ENCODE results near the gene NMNAT2.
A peak's percentile ranks its signal among the peaks of the same experiment; 100 is the strongest.
"Not testable (repeated sequence)": the region's sequence is repeated elsewhere in the genome, so short reads cannot be mapped to it uniquely, and the experiment has no call there.

The NMNAT2 gene

DNA sequence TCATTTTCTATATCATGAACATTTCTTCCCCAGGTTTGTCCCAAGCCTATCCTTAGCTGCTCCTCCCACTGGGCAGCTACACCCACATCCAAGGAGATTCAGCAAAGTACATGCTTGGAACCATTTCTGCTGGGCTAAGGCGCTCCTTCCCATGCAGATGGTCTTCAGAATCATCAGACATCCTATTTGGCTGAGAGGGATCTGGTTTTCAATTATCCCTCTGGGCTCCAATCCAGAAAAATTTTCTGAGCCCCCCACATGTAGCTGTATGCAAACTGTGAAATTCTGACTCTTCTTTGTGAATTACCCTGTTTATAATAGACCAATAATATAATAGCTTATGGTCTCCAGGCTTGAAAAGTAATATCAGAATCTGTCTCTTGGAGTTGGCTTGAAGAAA lies 132.9 kb downstream of the NMNAT2 start:
- no peak for DNase-seq (ENCODE audit: low read depth)

DNA sequence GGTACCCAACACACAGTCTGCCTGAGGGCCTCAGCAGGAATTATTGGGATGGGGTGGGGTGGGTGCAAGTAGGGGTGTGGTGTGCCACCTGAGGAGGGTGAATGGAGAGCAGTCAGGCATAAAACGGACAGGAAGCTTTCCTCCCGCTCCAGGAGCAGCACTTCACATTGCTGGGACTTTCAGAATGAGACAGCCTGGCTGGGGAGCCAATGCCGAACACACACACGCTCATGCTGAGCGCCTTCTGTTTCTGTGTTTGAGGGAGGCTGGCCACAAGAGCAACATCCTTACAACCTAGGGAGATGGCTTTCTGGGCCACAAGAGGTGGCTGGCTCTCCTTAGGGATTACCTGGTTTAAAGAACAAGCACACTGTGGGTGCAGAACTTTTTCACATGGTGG lies 134.1 kb downstream of the NMNAT2 start:
- no peak for DNase-seq (ENCODE audit: low read depth)

- DNase-seq (ENCODE audit: low read depth), result no peak
Observed at GRCh38 chr1:183283286-183283685, 134.9 kb downstream of the NMNAT2 start.

- DNase-seq (ENCODE audit: low read depth), result no peak
Observed at GRCh38 chr1:183282101-183282855, 135.9 kb downstream of the NMNAT2 start.

- peak; percentile 93 for DNase-seq (ENCODE audit: low read depth)
Observed at GRCh38 chr1:183281553-183282091, 136.6 kb downstream of the NMNAT2 start.

- peak; percentile 82 for DNase-seq (ENCODE audit: low read depth)
Observed at GRCh38 chr1:183281039-183281438, 137.1 kb downstream of the NMNAT2 start.

DNA sequence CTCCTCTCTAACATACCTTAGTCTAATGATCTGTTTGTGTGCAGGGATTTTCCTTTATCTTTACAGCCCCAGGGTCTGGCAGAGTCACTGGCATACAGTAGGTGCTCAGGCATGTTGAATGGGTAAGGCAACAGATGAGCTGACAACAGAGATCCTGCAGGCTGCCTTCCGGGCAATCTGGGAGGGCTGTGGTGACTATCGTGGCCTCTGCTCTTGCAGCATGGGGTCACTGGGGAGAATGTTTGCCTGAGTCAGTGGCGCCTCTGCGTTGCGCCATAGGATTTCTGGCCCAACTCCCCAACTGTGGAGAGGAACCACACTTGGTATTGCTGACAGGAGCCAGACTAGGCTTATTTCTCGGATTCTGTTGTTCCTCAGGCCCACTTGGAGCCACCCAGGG lies 138.3 kb downstream of the NMNAT2 start:
- peak; percentile 98 for DNase-seq (ENCODE audit: low read depth)

DNA sequence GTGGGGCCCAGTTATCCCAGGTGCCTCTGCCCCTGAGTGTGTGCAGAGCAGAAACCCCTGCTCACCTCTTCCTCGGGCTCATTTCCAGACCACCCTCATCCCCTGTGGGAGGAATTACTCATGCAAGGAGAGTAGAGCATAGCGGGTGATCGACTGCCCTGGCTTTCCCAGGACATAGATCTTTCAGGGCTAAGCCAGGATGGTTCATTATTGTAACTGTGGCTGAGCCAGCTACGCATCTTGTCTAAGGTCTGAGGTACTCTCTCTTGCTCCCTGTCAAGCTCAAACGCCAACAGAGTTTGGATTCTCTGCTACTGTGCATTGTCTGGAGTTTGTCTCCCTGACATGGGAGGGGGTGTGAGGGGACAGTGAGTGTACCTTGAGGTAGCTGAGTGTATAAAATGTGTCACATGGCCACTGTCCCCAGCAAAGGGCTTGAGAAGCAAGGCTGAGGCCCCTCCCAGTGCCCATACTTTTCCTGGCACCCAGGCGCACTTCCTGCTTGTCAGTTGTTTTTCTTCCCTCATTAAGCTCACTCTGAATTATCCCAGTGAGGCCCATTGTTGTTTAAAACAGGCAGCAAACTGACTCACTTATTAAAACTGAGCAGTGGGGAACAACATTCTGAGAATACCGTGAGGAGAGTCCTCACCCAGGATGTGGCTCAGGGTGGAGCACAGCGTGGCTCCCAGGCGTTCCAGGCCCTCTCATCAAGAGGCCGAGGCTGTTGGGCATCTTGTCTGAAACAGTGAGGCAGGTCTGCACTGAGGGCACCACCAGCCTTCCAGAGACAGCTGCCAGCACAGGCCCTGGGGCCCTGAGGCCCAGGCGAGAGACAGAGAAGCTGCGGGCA lies 139.2 kb downstream of the NMNAT2 start:
- DNase-seq (ENCODE audit: low read depth), result peak; percentile 89

- peak; percentile 94 for DNase-seq (ENCODE audit: low read depth)
Observed at GRCh38 chr1:183277821-183278738, 140.1 kb downstream of the NMNAT2 start.

DNA sequence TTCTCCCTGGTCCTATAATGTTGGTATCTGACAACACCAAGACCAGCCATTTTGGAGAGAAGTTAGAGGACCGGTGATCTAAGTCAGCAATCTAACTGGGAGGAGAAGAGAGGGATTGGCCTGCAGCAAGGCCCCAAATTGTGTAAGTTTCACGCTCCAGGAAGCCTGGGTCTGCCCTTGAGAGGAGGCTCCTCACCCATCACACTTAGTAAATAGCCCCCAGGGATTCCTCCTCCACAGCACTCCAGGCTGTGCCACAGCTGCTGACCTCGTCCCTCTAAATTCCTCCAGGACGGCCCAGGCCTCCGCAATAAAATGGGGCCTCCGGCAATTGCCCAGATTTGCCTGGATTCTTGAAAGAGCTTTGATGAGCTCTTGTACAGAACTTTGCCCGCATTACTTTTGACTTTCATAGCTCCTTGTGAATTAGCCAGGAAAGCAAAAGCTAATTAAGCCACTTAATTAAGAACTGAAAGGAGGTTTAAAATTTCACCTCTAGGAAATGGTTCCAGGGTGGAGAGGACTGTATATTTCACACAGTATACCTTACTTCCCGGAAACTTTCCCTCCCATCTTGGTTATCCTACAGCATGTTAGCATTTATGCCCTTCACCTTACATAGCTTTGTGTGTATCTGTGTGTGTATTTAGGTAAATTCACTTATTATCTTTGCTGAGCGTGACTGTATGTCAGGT lies 141.6 kb downstream of the NMNAT2 start:
- DNase-seq (ENCODE audit: low read depth), result no peak

DNA sequence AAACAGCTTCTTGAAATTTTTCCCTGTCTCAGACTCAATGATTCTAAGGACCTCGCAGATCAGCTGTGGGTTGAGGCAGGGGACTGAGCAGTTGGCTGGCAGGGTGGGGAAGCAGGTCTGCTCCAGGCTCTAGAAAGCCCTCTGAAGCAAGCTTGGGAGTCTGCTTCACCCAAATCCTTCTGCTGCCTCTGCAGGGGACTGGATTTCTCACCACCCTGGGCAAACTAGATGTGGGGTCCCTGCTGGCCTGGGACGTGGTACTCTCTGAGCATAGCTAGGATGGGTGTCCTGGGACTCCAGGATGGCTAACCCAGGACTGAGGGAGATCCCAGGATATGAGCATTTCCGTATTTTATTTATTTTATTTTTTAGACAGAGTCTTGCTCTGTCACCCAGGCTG lies 142.9 kb downstream of the NMNAT2 start:
- no peak for DNase-seq (ENCODE audit: low read depth)

DNA sequence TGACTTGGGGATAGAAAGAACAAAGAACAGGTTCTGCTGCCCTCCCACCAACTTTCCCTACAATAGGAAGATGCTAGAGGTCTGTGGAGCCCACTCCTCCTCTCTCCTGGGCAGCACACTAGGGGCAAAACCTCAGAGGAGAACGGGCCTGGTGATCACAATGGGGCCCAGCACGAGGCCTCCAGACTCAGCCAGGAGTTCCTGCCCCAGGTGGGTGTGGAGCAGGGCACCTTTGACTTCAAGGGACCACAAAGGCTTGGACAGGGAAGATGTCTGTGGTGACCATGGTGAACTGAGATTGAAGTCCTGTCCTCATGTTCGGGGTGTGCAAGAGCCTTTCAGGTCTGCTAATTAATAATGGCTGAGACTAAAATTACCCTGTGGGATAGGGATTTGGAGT lies 143.3 kb downstream of the NMNAT2 start:
- DNase-seq (ENCODE audit: low read depth), result no peak

GRCh38 chr1:183273984-183274383 lies 144.2 kb downstream of the NMNAT2 start:
- DNase-seq (ENCODE audit: low read depth), result not testable (repeated sequence)

- no peak for DNase-seq (ENCODE audit: low read depth)
Observed at GRCh38 chr1:183273300-183273699, 144.9 kb downstream of the NMNAT2 start.

DNA sequence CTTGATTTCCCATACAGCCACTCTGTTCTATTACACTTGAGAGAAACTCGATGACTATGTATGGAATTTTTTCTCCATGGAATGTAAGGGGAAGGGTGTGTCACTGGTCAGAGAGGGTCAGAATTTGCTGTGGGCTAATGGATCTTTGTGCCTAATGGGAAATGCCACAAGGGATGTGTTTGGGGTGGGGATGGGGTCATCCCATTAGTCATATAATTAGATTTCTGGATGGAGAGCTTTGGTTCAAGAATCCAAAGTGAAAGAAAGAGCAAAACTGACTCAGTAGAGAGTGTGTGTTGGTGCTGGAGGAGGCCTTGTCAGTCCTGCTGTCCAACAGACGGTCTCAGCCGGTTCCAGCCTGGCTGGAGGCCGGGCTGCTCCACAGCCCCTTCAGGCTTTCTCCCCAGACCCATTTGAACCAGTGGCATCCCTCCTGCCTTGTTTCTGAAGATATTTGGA lies 145.8 kb downstream of the NMNAT2 start:
- DNase-seq (ENCODE audit: low read depth), result peak; percentile 78

DNA sequence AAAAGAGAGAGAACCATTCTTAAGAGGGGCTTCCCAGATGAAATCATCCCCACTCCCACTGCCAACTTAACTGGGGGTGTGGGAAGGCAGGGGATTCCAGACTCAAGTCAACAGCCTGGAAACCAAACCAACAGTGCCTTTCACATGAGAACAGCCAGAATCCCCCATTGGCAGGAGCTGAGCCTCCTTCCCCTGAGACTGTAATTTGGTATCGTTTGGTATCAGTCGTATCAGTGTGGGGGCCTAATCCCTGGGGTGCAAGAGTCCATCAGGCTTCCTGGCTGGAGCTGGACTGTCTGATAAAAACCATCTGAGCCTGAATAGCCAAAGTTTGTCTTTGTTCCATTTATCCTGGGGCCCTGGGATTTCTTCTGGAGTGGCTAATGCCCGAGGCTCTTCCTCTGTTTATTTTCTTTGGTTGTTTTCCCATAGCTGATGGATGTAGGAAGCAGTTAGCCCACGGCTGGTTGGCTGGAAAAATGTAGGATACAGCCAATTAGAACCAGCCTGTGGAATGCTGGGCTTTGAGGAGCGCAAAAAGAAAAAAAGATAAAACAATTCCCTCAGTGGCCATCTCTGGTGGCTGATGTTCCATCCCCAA lies 147.5 kb downstream of the NMNAT2 start:
- DNase-seq (ENCODE audit: low read depth), result peak; percentile 59

DNA sequence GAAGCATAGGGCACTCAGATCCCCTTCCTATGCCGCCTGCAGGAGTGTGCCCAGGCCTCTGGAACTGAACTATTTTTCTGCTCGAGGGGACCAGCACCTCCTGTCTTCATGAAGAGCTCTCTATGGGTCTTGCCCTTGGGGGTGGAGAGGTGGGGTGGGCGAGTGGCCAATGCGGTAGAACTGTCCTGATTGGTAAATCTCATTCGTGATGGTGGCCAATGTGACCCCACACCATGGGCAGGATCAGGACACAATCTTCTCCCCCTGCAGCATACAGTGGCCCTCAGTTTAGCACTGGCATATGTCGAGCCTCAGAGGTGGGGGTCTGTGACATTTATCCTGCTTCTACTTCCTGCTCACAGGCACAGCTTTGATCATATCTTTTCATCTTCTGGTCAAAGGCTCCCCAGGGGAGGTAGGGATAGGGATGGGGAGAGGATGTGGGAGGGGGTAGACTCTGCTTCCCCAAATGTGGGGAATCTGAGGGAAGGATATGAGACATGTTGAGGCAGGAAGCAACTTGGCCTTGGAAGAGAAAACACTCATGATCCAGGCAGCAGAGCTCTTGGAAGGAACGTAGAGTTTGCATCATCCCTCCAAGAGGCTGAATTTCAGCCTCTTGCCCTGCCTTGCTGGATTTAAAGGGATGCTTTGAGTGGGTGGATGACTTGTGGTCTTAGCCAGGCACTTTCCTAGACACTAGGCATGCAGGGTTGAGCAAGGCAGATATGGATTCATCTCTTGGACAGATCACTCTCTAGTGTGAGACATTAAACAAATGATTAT lies 150.3 kb downstream of the NMNAT2 start:
- peak; percentile 100 for DNase-seq (ENCODE audit: low read depth)

DNA sequence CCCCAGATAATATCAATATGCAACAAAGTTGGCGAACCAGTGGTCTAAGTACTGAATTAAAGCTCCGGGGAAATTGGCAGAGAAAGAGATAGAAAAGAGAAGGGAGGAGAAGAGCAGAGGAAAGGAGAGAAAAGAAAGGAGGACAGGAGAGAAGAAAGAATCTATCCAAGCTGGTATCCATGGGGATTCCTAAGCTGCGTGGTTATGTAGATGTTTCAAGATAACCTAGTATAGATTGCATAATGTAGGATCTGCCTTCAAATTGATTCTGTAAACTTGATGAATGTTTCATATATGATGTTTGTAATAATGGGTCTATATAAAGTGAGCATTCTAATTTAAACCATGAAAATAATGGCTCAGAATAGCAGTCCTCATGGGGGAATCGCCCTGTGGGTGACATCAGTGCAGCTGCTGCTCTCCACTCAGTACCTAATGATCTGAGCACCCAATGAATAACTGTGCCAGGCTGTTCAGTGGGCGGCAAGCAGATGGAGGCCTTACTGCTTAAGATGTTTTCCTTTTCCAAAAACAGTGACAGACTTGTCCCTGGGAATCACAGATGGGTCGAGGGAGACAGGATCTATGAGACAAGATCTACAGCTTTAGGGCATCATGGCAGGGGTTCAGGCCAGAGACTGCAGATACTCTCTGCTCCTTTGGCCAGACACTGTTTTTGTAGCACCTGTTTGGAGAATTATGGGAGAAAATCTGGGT lies 154.1 kb downstream of the NMNAT2 start:
- no peak for DNase-seq (ENCODE audit: low read depth)

- no peak for DNase-seq (ENCODE audit: low read depth)
Observed at GRCh38 chr1:183262628-183263200, 155.5 kb downstream of the NMNAT2 start.
